Measurements from ENCODE around the gene PAK1IP1. TPM values are rescaled to one million over a fixed set of nuclear protein-coding genes. Genes with fewer than 3 reads are reported as not detected.
"Not testable (repeated sequence)": the region's sequence is repeated elsewhere in the genome, so short reads cannot be mapped to it uniquely, and the experiment has no call there.

Gene PAK1IP1
- polyA plus RNA-seq, 1 donor from 2014 or later, result 30.4 TPM

- not testable (repeated sequence) for H3F3A ChIP-seq (ENCODE audit: insufficient read depth, low read length, poor library complexity, severe bottlenecking); H2AFZ ChIP-seq (ENCODE audit: low read depth, low read length); H3K4me2 ChIP-seq (ENCODE audit: low read length); H3K27me3 ChIP-seq (ENCODE audit: insufficient read depth, low read depth, low read length); H3K9me3 ChIP-seq (ENCODE audit: low read length); H3K27ac ChIP-seq (ENCODE audit: low read length); H3K9me2 ChIP-seq (ENCODE audit: insufficient read depth, low read length); H3K9ac ChIP-seq (ENCODE audit: low read length); H3K4me3 ChIP-seq (ENCODE audit: low read length); H4K20me1 ChIP-seq (ENCODE audit: insufficient read depth)
- H3K79me2 ChIP-seq (replicated peaks; ENCODE audit: insufficient read depth, low read length), result peaks cover 19% of the 10 kb centered on the region
- peaks cover 13% of the 10 kb centered on the region for H3K36me3 ChIP-seq (ENCODE audit: insufficient read depth, low read length)
These were observed 57.0 kb downstream of the PAK1IP1 start for GRCh38 chr6:10751757-10752156.

- H3K4me2 ChIP-seq (ENCODE audit: low read length), result no peak overlapping the region
- H3K9me3 ChIP-seq (ENCODE audit: low read length), result no peaks in the 10 kb centered on the region
- TF ChIP-seq POLR2AphosphoS5 (IDR thresholded peaks at IDR 0.05) (no peak), RAD21 (conservative IDR thresholded peaks at IDR 0.05) (no peak), EP300 (conservative IDR thresholded peaks at IDR 0.05; ENCODE audit: poor library complexity, severe bottlenecking) (no peak), MXI1 (conservative IDR thresholded peaks at IDR 0.05; ENCODE audit: poor library complexity, severe bottlenecking) (no peak), EZH2 (IDR thresholded peaks at IDR 0.05; ENCODE audit: borderline replicate concordance, insufficient read depth, low read length, poor library complexity, severe bottlenecking) (no peak), SMC3 (conservative IDR thresholded peaks at IDR 0.05; ENCODE audit: poor library complexity) (no peak), TAF1 (IDR thresholded peaks at IDR 0.05; ENCODE audit: low read depth) (no peak), CTCF (IDR thresholded peaks at IDR 0.05; ENCODE audit: poor library complexity, severe bottlenecking) (no peak), REST (IDR thresholded peaks at IDR 0.05; ENCODE audit: borderline replicate concordance) (no peak)
- no peaks in the 10 kb centered on the region for H3K79me2 ChIP-seq (replicated peaks; ENCODE audit: insufficient read depth, low read length)
- H3K9ac ChIP-seq (ENCODE audit: low read length), result no peak overlapping the region
- no peaks in the 10 kb centered on the region for H3K9me2 ChIP-seq (ENCODE audit: insufficient read depth, low read length)
- no peak overlapping the region for H3K27ac ChIP-seq (ENCODE audit: low read length)
- H2AFZ ChIP-seq (ENCODE audit: low read depth, low read length), result no peak overlapping the region
- peaks cover 13% of the 10 kb centered on the region for H3K36me3 ChIP-seq (ENCODE audit: insufficient read depth, low read length)
- H4K20me1 ChIP-seq (ENCODE audit: insufficient read depth), result no peaks in the 10 kb centered on the region
- no peaks in the 10 kb centered on the region for H3K27me3 ChIP-seq (ENCODE audit: insufficient read depth, low read depth, low read length)
- no peak overlapping the region for H3K4me3 ChIP-seq (ENCODE audit: low read length)
- H3F3A ChIP-seq (ENCODE audit: insufficient read depth, low read length, poor library complexity, severe bottlenecking), result no peaks in the 10 kb centered on the region
These were observed 61.3 kb downstream of the PAK1IP1 start for GRCh38 chr6:10756085-10756484.

Small RNAs within 50 kb of the gene (small RNA-seq; reads per million reads assigned to genes)
- gene RF00019 (0 to 1.2 (median 0) reads per million in 3 experiments), gene RNA5SP203 (0 reads per million in 3 experiments)

Other genes starting within 250 kb of the PAK1IP1 start
- gene GCNT2, start 173.6 kb upstream of the PAK1IP1 start, polyA plus RNA-seq, result 9.4 and 16.3 TPM in 2 replicates
- 5.7 and 9.4 TPM in 2 replicates for gene C6orf52, start 356 bp upstream of the PAK1IP1 start, polyA plus RNA-seq
- gene TMEM14C, start 28.1 kb downstream of the PAK1IP1 start, polyA plus RNA-seq, result 106 and 124 TPM in 2 replicates
- 149 and 182 TPM in 2 replicates for gene TMEM14B, start 52.8 kb downstream of the PAK1IP1 start, polyA plus RNA-seq
- gene MAK, start 143.6 kb downstream of the PAK1IP1 start, polyA plus RNA-seq, result not detected in 2 replicates
- not detected in 2 replicates for gene GCM2, start 187.1 kb downstream of the PAK1IP1 start, polyA plus RNA-seq
- 9.2 and 9.4 TPM in 2 replicates for gene SYCP2L, start 192.1 kb downstream of the PAK1IP1 start, polyA plus RNA-seq

All from neural cell (in vitro differentiated cells).